ENCODE measurements around the gene KLK3. TPM values are rescaled to one million over a fixed set of nuclear protein-coding genes. Genes with fewer than 3 reads are reported as not detected.
"Not testable (repeated sequence)": the region's sequence is repeated elsewhere in the genome, so short reads cannot be mapped to it uniquely, and the experiment has no call there.

KLK3 gene
- total RNA-seq, 1 donor from 2014 or later = not detected

GRCh38 chr19:50878851-50879250, 24.1 kb downstream of the KLK3 start:
- DNase-seq (ENCODE audit: low spot score) = no peak
- H3K27me3 Mint-ChIP-seq (ENCODE audit: low read depth) = peaks cover 16% of the 10 kb centered on the region
- H3K27ac Mint-ChIP-seq = no peak overlapping the region
- intact Hi-C loops (cut with micrococcal nuclease) = no loop called here
- no peaks in the 10 kb centered on the region for H3K9me3 Mint-ChIP-seq
- H3K36me3 Mint-ChIP-seq (ENCODE audit: low read depth) = no peaks in the 10 kb centered on the region
- H3K4me3 Mint-ChIP-seq (ENCODE audit: low read depth) = no peak overlapping the region
- H3K4me1 Mint-ChIP-seq (ENCODE audit: low read depth) = no peaks in the 10 kb centered on the region

DNA sequence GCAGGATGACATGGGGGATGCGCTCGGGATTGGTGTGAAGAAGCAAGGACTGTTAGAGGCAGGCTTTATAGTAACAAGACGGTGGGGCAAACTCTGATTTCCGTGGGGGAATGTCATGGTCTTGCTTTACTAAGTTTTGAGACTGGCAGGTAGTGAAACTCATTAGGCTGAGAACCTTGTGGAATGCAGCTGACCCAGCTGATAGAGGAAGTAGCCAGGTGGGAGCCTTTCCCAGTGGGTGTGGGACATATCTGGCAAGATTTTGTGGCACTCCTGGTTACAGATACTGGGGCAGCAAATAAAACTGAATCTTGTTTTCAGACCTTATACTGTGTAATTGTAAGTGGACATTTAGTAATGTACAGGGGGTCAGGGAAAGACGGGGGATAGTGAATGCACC, 25.5 kb downstream of the KLK3 start:
- DNase-seq (ENCODE audit: low spot score) = no peak
- no peak overlapping the region for H3K27ac Mint-ChIP-seq
- H3K9me3 Mint-ChIP-seq = no peaks in the 10 kb centered on the region
- no peak overlapping the region for H3K4me3 Mint-ChIP-seq (ENCODE audit: low read depth)
- intact Hi-C loops (cut with micrococcal nuclease) = no loop called here
- no peaks in the 10 kb centered on the region for H3K4me1 Mint-ChIP-seq (ENCODE audit: low read depth)
- H3K36me3 Mint-ChIP-seq (ENCODE audit: low read depth) = no peaks in the 10 kb centered on the region
- H3K27me3 Mint-ChIP-seq (ENCODE audit: low read depth) = peaks cover 17% of the 10 kb centered on the region

DNA sequence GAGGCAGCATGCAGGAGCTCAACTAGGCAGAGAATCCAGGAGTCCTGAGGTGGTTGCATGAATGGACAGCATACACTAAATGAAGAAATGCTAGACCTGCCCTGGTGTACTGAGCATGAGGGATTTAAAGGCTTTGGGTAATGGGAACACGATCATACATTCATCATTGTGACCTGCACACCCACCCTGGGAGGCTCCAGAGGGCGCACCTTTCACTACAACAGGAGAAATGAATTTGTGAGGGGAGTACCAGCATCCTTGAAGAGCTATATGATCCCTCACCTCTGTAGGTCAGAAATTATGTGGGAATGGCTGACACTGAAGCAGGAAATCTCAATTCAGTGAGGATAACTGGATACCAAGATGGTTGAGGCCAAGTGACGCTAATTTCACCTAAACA, 27.5 kb downstream of the KLK3 start:
- Mint-ChIP-seq H3K27me3 (ENCODE audit: low read depth) (peaks cover 19% of the 10 kb centered on the region), H3K4me3 (ENCODE audit: low read depth) (no peak overlapping the region), H3K27ac (no peak overlapping the region), H3K36me3 (ENCODE audit: low read depth) (no peaks in the 10 kb centered on the region), H3K9me3 (no peaks in the 10 kb centered on the region), H3K4me1 (ENCODE audit: low read depth) (no peaks in the 10 kb centered on the region)
- intact Hi-C loops (cut with micrococcal nuclease) = no loop called here
- no peak for DNase-seq (ENCODE audit: low spot score)

DNA sequence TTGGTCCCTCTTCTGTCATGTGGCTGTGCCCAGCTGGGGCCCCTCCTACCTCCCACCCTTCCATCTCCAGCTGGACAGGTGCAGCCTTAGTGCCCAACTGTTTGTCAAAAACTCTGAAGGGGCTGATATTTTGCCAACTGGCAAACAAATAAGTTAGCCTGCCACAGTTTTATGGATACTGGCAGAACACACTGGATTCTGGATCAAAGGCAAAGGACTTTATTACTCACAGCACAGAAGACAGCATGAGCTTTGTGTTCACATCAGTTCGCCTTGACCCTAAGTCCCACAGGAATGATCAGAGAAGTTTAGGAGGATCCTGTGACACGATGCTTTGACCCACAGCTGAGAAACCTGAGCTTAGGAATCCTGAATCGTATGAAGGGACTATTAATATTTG, 34.9 kb downstream of the KLK3 start:
- Mint-ChIP-seq H3K4me1 (ENCODE audit: low read depth) (peaks cover 1% of the 10 kb centered on the region), H3K27me3 (ENCODE audit: low read depth) (peaks cover 11% of the 10 kb centered on the region), H3K27ac (no peak overlapping the region)

DNA sequence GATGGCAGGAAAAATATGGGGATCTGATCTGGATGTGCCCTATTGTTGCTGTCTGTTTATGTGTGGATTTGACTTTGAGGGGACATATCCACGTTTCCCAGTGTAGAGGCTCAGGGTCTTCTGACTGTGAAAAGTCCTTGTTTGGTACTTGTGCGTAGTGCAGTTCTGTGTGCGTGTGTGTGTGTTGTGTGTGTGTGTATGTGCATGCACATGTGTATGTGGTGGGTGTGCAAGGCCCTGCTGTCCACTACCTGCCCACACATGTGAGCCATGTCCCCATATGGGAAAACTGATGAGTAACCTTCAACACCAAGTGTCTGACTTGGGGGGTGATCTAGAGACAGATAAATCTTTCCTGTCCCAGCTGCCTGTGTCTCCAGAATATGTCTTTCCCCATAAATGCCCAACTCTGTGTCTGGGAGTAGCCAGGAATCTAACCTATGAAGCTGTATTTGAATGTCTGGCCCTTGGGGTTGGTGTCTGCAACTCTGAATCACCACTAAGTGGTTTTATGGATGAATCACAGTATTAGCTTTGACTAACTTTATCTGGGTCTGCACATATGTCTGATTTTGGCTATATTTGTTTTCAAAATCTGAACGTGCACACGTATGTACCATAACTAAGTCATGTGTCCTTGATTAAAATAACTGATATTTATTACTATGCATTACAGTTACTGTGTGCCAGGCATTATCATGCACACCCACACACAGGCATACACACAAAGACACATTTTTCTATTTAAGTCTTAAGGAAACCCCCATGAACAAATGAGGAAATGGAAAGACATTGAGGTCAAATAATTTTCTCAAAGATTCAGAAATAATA, 35.9 kb downstream of the KLK3 start:
- H3K9me3 Mint-ChIP-seq = peaks cover 4% of the 10 kb centered on the region
- peaks cover 1% of the 10 kb centered on the region for H3K4me1 Mint-ChIP-seq (ENCODE audit: low read depth)
- DNase-seq (ENCODE audit: low spot score) = no peak
- no peak overlapping the region for H3K27ac Mint-ChIP-seq
- H3K36me3 Mint-ChIP-seq (ENCODE audit: low read depth) = no peaks in the 10 kb centered on the region
- no peak overlapping the region for H3K4me3 Mint-ChIP-seq (ENCODE audit: low read depth)
- intact Hi-C loops (cut with micrococcal nuclease) = no loop called here
- H3K27me3 Mint-ChIP-seq (ENCODE audit: low read depth) = peaks cover 11% of the 10 kb centered on the region

More for the DNA sequence above, 34.9 kb downstream of the KLK3 start:
- Mint-ChIP-seq H3K9me3 (no peaks in the 10 kb centered on the region), H3K4me3 (ENCODE audit: low read depth) (no peak overlapping the region), H3K36me3 (ENCODE audit: low read depth) (no peaks in the 10 kb centered on the region)
- intact Hi-C loops (cut with micrococcal nuclease) = no loop called here
- no peak for DNase-seq (ENCODE audit: low spot score)

- no peak for DNase-seq (ENCODE audit: low spot score)
- Mint-ChIP-seq H3K4me1 (ENCODE audit: low read depth) (peaks cover 1% of the 10 kb centered on the region), H3K4me3 (ENCODE audit: low read depth) (no peak overlapping the region), H3K9me3 (peaks cover 4% of the 10 kb centered on the region), H3K36me3 (ENCODE audit: low read depth) (no peaks in the 10 kb centered on the region), H3K27me3 (ENCODE audit: low read depth) (peaks cover 11% of the 10 kb centered on the region), H3K27ac (no peak overlapping the region)
- intact Hi-C loops (cut with micrococcal nuclease) = no loop called here
Observed at GRCh38 chr19:50891253-50891625, 36.5 kb downstream of the KLK3 start.

- no peak overlapping the region for H3K4me3 Mint-ChIP-seq (ENCODE audit: low read depth)
- peaks cover 4% of the 10 kb centered on the region for H3K9me3 Mint-ChIP-seq
- intact Hi-C loops (cut with micrococcal nuclease) = no loop called here
- H3K27ac Mint-ChIP-seq = no peak overlapping the region
- H3K36me3 Mint-ChIP-seq (ENCODE audit: low read depth) = no peaks in the 10 kb centered on the region
- H3K4me1 Mint-ChIP-seq (ENCODE audit: low read depth) = peaks cover 1% of the 10 kb centered on the region
- no peak for DNase-seq (ENCODE audit: low spot score)
- H3K27me3 Mint-ChIP-seq (ENCODE audit: low read depth) = peaks cover 6% of the 10 kb centered on the region
Observed at GRCh38 chr19:50893047-50893736, 38.5 kb downstream of the KLK3 start.

DNA sequence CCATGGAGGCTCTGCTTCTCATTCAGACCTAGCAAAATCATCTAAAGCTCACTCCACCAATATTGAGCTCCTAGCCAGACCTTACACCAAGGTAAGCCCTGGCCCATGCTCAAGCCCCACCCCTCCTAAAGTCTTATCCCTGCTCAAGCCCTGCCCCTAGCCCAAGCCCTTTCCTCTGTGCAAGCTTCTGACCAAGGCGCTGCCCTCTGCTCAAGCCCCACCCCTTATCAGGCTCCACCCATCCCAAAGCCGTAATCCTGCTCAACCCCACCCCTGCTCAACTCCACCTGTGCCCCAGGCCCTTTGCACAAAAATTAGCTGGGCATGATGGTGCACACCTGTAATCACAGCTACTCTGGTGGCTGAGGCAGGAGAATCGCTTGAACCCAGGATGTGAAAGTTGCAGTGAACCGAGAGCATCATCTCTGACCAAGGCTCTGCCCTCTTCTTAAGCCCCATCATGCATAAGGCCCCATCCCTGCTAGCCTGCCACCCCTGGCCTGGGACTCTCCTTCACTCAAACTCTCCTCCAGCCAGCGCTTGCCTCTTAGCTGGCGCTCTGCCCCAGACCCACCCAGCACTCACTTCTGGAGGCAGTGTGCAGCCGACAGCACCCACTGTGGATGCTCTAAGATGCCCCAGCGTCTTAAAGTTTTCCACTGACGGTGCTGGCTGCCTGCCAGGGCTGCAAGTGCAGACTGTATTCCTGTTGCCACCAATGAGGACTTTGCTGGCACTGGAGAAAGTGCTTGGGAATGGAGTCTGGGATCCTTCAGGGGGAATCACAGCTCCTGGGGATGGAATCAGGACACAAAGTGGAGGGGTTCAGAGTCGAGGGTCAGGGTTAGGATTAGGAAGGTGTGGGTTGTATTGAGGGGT, 40.0 kb downstream of the KLK3 start:
- H3K4me1 Mint-ChIP-seq (ENCODE audit: low read depth) = peaks cover 1% of the 10 kb centered on the region
- no peak overlapping the region for H3K27ac Mint-ChIP-seq
- no peaks in the 10 kb centered on the region for H3K36me3 Mint-ChIP-seq (ENCODE audit: low read depth)
- intact Hi-C loops (cut with micrococcal nuclease) = no loop called here
- no peak overlapping the region for H3K4me3 Mint-ChIP-seq (ENCODE audit: low read depth)
- no peak for DNase-seq (ENCODE audit: low spot score)
- peaks cover 2% of the 10 kb centered on the region for H3K27me3 Mint-ChIP-seq (ENCODE audit: low read depth)
- H3K9me3 Mint-ChIP-seq = peaks cover 4% of the 10 kb centered on the region

DNA sequence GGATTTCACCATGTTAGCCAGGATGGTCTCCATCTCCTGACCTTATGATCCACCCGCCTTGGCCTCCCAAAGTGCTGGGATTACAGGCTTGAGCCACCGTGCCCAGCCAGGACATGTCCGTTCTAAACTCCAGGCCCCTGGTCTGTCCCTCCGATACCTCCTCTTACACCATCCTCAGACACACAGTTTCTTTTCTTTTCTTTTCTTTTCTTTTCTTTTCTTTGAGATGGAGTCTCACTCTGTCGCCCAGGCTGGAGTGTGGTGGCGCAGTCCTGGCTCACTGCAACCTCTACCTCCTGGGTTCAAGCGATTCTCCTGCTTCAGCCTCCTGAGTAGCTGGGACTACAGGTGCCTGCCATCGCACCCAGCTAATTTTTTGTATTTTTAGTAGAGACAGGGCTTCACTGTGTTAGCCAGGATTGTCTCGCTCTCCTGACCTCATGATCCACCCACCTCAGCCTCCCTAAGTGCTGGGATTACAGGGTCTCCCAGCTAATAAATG, 41.4 kb downstream of the KLK3 start:
- H3K4me3 Mint-ChIP-seq (ENCODE audit: low read depth); H3K27me3 Mint-ChIP-seq (ENCODE audit: low read depth); H3K4me1 Mint-ChIP-seq (ENCODE audit: low read depth); H3K36me3 Mint-ChIP-seq (ENCODE audit: low read depth); intact Hi-C loops (cut with micrococcal nuclease); H3K9me3 Mint-ChIP-seq; DNase-seq (ENCODE audit: low spot score); H3K27ac Mint-ChIP-seq: not testable (repeated sequence)

GRCh38 chr19:50896591-50897190, 42.0 kb downstream of the KLK3 start:
- Mint-ChIP-seq H3K4me1 (ENCODE audit: low read depth) (no peaks in the 10 kb centered on the region), H3K9me3 (peaks cover 4% of the 10 kb centered on the region), H3K27ac (no peak overlapping the region), H3K4me3 (ENCODE audit: low read depth) (no peak overlapping the region), H3K36me3 (ENCODE audit: low read depth) (no peaks in the 10 kb centered on the region), H3K27me3 (ENCODE audit: low read depth) (peaks cover 2% of the 10 kb centered on the region)
- no peak for DNase-seq (ENCODE audit: low spot score)
- intact Hi-C loops (cut with micrococcal nuclease) = no loop called here

GRCh38 chr19:50897191-50897607, 42.5 kb downstream of the KLK3 start:
- Mint-ChIP-seq H3K4me3 (ENCODE audit: low read depth) (no peak overlapping the region), H3K36me3 (ENCODE audit: low read depth) (no peaks in the 10 kb centered on the region), H3K9me3 (peaks cover 4% of the 10 kb centered on the region), H3K27me3 (ENCODE audit: low read depth) (peaks cover 2% of the 10 kb centered on the region), H3K4me1 (ENCODE audit: low read depth) (no peaks in the 10 kb centered on the region), H3K27ac (no peak overlapping the region)
- intact Hi-C loops (cut with micrococcal nuclease) = no loop called here
- no peak for DNase-seq (ENCODE audit: low spot score)

GRCh38 chr19:50897612-50898011, 42.9 kb downstream of the KLK3 start:
- no peak overlapping the region for H3K4me3 Mint-ChIP-seq (ENCODE audit: low read depth)
- peaks cover 2% of the 10 kb centered on the region for H3K27me3 Mint-ChIP-seq (ENCODE audit: low read depth)
- H3K4me1 Mint-ChIP-seq (ENCODE audit: low read depth) = no peaks in the 10 kb centered on the region
- peaks cover 4% of the 10 kb centered on the region for H3K9me3 Mint-ChIP-seq
- intact Hi-C loops (cut with micrococcal nuclease) = no loop called here
- no peaks in the 10 kb centered on the region for H3K36me3 Mint-ChIP-seq (ENCODE audit: low read depth)
- H3K27ac Mint-ChIP-seq = no peak overlapping the region
- DNase-seq (ENCODE audit: low spot score) = no peak
